ENCODE data around the gene DIPK1B.

DIPK1B gene

DNA sequence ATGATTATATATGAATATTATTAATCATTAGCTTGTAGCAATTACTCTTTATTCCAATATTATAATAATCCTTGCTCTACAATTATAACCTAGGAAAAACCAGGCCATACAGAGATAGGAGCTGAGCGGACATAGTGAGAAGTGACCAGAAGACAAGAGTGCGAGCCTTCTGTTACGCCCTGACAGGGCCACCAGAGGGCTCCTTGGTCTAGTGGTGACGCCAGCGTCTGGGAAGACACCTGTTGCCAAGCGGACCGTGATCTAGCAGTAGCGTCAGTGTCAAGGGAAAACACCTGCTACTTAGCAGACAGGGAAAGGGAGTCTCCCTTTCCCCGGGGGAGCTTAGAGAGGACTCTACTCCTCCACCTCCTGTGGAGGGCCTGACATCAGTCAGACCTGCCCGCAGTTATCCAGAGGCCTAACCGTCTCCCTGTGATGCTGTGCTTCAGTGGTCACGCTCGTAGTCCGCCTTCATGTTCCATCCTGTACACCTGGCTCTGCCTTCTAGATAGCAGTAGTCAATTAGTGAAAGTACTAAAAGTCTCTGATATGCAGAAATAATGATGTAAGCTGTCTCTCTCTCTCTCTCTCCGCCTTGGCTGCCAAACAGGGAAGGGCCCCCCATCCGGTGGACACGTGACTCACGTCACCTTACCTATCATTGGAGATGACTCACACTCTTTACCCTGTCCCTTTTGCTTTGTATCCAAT is 54.2 kb downstream of the DIPK1B start:
- DNase-seq (ENCODE audit: low read depth in 2 of 2) = peak in 1 of 2 donors; percentile 25

DNA sequence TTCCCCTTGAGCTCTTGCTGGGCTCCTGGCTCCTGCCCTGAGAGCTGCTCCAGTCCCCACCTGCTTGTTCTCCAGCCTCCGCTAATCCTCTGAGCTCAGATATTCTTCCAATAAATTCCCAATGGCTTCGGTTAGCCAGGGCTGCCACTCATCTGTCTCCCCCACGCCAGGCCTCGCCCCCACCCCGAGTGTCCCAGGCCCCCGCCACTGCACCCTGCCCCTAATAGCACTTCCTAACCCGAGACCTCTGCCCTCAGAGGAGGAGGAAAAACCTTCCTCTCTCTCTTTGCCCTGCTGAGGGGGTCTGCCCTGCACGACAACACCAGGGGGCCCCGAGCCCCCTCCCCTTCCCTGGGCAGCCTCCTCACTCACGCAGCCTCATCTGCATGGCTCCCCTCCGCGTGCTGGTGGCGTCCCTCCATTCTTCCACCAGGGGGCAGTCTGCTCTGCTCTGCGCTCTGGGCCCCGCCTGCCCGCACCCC is 57.4 kb downstream of the DIPK1B start:
- peak in 1 of 2 donors; percentile 21 for DNase-seq (ENCODE audit: low read depth in 2 of 2)

DNA sequence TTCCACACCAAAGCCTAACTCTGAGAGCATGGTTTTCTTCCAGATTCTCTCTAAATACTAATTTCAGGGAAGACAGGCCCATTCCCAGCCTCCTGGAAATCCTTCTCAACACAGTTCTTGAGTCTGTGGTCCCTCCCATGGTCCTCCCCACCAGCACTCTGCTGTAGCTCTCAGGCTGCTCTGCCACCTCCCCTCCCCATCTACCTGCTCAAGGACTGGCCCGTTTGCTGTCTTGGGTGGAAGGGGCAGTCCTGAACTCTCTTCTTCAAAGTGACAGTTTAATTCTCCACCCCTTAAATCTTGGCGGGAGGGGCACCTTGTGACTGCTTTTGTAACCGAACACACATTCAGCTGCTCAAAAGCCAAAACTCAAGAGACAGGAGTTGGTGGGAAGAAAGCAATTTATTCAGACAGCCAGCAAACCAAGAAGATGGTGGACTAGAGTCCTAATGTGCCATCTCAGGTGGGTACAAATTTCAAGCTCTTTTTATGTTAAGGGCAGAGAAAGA is 59.6 kb downstream of the DIPK1B start:
- no peak for DNase-seq (ENCODE audit: low read depth in 2 of 2)

DNA sequence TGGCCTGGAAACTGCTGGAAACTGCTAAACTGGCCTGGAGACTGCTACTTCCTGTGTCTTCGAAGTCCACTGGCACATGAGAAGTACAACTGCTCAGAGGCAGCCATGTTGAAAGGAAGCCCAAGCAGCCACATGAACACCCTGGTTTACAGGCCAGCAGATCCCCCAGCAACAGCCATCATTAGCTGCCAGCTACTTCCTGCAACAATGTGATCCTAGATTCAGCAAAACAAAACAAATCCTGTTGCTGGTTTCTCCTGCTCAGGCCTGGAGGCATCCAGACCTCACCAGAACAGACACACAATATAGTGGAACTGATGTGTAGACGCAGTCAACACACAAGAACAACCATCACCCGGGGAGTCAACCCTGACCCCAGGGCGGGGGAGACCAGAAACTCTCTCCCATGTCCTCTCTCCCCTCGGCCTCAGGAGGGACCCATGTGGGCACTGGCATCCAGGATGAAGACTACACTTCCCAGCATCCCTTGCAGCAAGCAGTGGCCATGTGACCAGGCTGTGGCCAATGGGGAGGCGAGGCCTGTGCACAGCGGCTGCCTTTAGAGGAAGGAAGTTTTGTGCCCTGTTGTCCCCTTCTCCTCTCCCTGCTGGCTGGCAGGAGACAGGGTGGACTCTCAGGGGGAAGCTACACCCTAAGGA is 61.1 kb downstream of the DIPK1B start:
- DNase-seq (ENCODE audit: low read depth in 2 of 2) = no peak

Data from stimulated activated CD8-positive, alpha-beta memory T cell treated with anti-CD3 and anti-CD28 coated beads, Interleukin-7, amount 100 ng/mL, for 4 hours (primary cell).